ENCODE data around the gene ZNF467. TPM values are rescaled to one million over a fixed set of nuclear protein-coding genes. Genes with fewer than 3 reads are reported as not detected.

ZNF467 gene
- polyA plus RNA-seq, 3 donors, result 23.5 to 35.6 (median 34.5) TPM

- DNase-seq (ENCODE audit: extremely low read depth in 1 of 11, low read depth in 9 of 11, low spot score in 4 of 11), result no peak
These were observed 4.4 kb upstream of the ZNF467 start for GRCh38 chr7:149777551-149778326.

- DNase-seq (ENCODE audit: extremely low read depth in 1 of 11, low read depth in 9 of 11, low spot score in 4 of 11), result no peak
These were observed 3.5 kb upstream of the ZNF467 start for GRCh38 chr7:149776848-149777407.

- DNase-seq (ENCODE audit: extremely low read depth in 1 of 11, low read depth in 9 of 11, low spot score in 4 of 11), result peak in 1 of 11 donors; percentile 56
These were observed 2.9 kb upstream of the ZNF467 start for GRCh38 chr7:149776289-149776688.

GRCh38 chr7:149775176-149775556 lies 1.8 kb upstream of the ZNF467 start:
- DNase-seq (ENCODE audit: extremely low read depth in 1 of 11, low read depth in 9 of 11, low spot score in 4 of 11), result no peak

GRCh38 chr7:149774237-149775175 lies 1.1 kb upstream of the ZNF467 start:
- no peak for DNase-seq (ENCODE audit: extremely low read depth in 1 of 11, low read depth in 9 of 11, low spot score in 4 of 11)

- no peak for DNase-seq (ENCODE audit: extremely low read depth in 1 of 11, low read depth in 9 of 11, low spot score in 4 of 11)
These were observed 393 bp downstream of the ZNF467 start for GRCh38 chr7:149772956-149773434.

GRCh38 chr7:149772241-149772955 lies 990 bp downstream of the ZNF467 start:
- no peak for DNase-seq (ENCODE audit: extremely low read depth in 1 of 11, low read depth in 9 of 11, low spot score in 4 of 11)

- peak; percentile 81 to 95 (median 94) for DNase-seq (ENCODE audit: extremely low read depth in 1 of 11, low read depth in 9 of 11, low spot score in 4 of 11)
These were observed 1.6 kb downstream of the ZNF467 start for GRCh38 chr7:149771720-149772240.

- DNase-seq (ENCODE audit: extremely low read depth in 1 of 11, low read depth in 9 of 11, low spot score in 4 of 11), result peak in 1 of 11 donors; percentile 35
These were observed 2.4 kb downstream of the ZNF467 start for GRCh38 chr7:149770728-149771636.

- no peak for DNase-seq (ENCODE audit: extremely low read depth in 1 of 11, low read depth in 9 of 11, low spot score in 4 of 11)
These were observed 3.5 kb downstream of the ZNF467 start for GRCh38 chr7:149769915-149770314.

- no peak for DNase-seq (ENCODE audit: extremely low read depth in 1 of 11, low read depth in 9 of 11, low spot score in 4 of 11)
These were observed 4.5 kb downstream of the ZNF467 start for GRCh38 chr7:149768931-149769330.

- no peak for DNase-seq (ENCODE audit: extremely low read depth in 1 of 11, low read depth in 9 of 11, low spot score in 4 of 11)
These were observed 6.3 kb downstream of the ZNF467 start for GRCh38 chr7:149767068-149767467.

GRCh38 chr7:149766135-149766675 lies 7.2 kb downstream of the ZNF467 start:
- no peak for DNase-seq (ENCODE audit: extremely low read depth in 1 of 11, low read depth in 9 of 11, low spot score in 4 of 11)

GRCh38 chr7:149765399-149766121 lies 7.8 kb downstream of the ZNF467 start:
- no peak for DNase-seq (ENCODE audit: extremely low read depth in 1 of 11, low read depth in 9 of 11, low spot score in 4 of 11)

GRCh38 chr7:149764481-149765398 lies 8.6 kb downstream of the ZNF467 start:
- no peak for DNase-seq (ENCODE audit: extremely low read depth in 1 of 11, low read depth in 9 of 11, low spot score in 4 of 11)

Measured in renal cortex interstitium (tissue), 11 donors.